ENCODE data around the gene CHRND.

GRCh38 chr2:232568161-232568560 lies 42.2 kb downstream of the CHRND start:
- TF ChIP-seq EGR1 (IDR thresholded peaks at IDR 0.05) (no peak), TAF1 (IDR thresholded peaks at IDR 0.05; ENCODE audit: low read depth) (no peak)
